ENCODE measurements around the gene NAGK.

DNA sequence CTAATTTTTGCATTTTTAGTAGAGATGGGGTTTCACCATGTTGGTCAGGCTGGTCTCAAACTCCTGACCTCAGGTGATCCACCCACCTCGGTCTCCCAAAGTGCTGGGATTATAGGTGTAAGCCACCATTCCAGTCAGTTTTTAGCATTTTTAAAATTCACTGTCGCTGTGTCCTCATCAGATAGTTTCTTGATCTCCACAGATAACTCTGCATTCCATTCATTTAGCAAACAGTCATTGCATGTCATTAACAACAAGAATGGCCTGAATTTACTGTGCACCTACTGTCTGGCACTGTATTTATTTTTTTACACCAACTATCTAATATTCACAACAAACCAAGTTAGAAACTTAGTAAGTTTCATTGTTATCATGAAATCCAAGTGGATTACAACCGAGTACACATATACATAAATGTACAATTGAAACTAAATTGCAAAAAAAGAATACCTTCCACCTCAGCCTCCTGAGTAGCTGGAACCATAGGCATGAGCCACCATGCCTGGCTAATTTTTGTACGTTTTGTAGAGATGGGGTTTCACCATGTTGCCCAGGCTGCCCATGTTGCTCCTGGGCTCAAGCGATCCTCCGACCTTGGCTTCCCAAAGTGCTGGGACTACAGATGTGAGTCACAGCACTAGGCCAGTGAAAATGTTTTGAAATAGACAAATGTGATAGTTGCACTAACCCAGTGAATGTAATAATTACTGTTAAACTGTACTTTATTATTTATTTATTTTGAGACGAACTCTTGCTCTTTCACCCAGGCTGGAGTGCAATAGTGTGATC lies 57.3 kb downstream of the NAGK start:
- TF ChIP-seq, protein P1, sequence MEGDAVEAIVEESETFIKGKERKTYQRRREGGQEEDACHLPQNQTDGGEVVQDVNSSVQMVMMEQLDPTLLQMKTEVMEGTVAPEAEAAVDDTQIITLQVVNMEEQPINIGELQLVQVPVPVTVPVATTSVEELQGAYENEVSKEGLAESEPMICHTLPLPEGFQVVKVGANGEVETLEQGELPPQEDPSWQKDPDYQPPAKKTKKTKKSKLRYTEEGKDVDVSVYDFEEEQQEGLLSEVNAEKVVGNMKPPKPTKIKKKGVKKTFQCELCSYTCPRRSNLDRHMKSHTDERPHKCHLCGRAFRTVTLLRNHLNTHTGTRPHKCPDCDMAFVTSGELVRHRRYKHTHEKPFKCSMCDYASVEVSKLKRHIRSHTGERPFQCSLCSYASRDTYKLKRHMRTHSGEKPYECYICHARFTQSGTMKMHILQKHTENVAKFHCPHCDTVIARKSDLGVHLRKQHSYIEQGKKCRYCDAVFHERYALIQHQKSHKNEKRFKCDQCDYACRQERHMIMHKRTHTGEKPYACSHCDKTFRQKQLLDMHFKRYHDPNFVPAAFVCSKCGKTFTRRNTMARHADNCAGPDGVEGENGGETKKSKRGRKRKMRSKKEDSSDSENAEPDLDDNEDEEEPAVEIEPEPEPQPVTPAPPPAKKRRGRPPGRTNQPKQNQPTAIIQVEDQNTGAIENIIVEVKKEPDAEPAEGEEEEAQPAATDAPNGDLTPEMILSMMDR (IDR thresholded peaks at IDR 0.05; ENCODE audit: borderline replicate concordance, extremely low read depth, low read length, poor library complexity, severe bottlenecking), result no peak
- TF ChIP-seq EZH2 (IDR thresholded peaks at IDR 0.05; ENCODE audit: borderline replicate concordance, low read depth, low read length, severe bottlenecking), result no peak
